Stimulated activated naive CD8-positive, alpha-beta T cell treated with anti-CD3 and anti-CD28 coated beads, Interleukin-15, Interleukin-2, amounts not matched to agents 100 U/mL and 50 U/mL, for 24 hours (primary cell): ENCODE results near the gene DIDO1.
"Not testable (repeated sequence)": the region's sequence is repeated elsewhere in the genome, so short reads cannot be mapped to it uniquely, and the experiment has no call there.

Experiments used
- ATAC-seq: fragments of 150-1000 bp; cut with Tn5 transposase; one replicate; pipeline ENCODE4 v1.10.0; 2021
- DNase-seq: peaks from one replicate; pipeline ENCODE4 v3.0.0; 2021

DIDO1 gene

DNA sequence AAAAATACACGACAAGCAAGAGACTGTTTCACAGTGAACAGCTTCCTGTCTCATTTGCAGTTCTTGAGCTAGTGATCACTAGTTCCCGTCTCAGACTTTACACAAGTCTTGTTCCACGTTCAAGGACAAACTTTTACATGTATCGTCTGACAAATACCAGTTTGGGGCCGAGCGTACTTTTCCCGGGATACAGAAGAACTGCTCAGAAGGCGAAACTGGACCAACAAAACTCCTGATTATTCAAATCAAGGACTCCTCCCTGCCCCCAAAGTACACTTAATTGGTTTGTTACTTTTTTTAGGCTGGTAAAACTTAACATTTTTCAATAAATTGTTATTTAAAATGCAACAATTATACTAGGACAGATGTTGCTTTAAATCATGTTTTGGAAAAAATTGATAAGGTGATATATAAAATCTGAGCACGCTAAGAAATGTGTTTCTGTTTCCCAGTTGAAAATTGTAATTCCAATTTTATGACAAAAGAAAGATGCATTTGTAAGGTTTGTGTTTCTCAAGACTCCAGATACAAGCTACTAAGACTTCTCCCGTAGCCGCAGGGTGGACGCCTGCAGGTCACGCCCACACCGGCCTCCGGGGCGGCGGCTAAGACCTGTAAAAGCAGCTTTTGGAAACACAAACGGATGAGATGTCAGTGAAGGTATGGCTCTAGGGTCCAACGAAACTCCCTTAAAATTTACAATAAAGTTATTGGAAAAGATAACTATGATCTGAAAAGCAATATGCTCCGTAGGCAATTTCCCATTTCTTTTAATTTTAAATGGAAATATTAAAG, 47.9 kb downstream of the DIDO1 start:
- DNase-seq: no peak
- ATAC-seq: no peak

DNA sequence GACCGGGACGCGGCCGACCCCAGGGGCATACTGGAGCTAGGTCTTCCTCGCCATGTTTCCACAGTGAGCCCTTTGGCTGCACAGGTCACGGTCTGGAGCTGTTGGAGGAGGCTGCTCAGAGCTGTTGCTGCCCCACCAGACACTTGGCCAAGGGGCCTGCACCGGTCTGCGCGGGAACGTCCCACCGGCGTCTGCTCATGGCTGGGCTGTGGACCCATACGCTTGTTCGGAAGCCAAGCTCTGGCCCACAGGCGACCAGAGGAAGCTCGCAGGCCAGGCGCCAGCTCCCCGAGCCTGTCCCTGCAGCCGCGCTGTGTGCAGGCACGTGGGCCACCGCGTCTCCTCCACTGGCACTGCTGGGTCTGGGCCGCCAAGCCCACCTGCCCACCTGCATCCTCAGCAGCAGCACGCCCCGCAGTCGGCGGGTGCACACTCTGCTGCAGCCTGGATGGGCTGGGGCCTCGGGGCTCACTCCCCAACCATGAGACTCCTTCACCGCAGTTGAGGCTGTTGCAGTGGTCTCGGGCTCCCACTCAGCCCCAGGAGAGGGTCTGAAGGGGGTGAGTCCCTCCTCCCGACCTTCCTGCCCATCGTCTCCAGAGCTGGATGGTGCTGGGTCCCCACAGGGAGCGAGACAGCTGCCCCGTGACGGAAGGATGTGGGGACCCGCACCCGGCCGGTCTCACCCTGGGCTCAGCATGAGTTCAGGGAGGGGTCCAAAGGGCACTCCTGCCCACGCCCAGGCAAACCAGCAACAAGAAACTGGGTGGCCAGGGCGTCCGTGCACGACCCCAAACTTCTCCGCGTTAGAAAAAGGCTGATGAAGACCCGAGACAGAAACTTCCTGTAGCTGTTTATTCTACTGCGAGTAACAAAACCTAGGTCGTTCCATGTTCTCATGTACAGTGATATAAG, 49.1 kb downstream of the DIDO1 start:
- DNase-seq: no peak

GRCh38 chr20:62876501-62876901, 49.8 kb downstream of the DIDO1 start:
- ATAC-seq: peak; percentile 49
- no peak for DNase-seq

More for the DNA sequence above, 49.1 kb downstream of the DIDO1 start:
- no peak for ATAC-seq

DNA sequence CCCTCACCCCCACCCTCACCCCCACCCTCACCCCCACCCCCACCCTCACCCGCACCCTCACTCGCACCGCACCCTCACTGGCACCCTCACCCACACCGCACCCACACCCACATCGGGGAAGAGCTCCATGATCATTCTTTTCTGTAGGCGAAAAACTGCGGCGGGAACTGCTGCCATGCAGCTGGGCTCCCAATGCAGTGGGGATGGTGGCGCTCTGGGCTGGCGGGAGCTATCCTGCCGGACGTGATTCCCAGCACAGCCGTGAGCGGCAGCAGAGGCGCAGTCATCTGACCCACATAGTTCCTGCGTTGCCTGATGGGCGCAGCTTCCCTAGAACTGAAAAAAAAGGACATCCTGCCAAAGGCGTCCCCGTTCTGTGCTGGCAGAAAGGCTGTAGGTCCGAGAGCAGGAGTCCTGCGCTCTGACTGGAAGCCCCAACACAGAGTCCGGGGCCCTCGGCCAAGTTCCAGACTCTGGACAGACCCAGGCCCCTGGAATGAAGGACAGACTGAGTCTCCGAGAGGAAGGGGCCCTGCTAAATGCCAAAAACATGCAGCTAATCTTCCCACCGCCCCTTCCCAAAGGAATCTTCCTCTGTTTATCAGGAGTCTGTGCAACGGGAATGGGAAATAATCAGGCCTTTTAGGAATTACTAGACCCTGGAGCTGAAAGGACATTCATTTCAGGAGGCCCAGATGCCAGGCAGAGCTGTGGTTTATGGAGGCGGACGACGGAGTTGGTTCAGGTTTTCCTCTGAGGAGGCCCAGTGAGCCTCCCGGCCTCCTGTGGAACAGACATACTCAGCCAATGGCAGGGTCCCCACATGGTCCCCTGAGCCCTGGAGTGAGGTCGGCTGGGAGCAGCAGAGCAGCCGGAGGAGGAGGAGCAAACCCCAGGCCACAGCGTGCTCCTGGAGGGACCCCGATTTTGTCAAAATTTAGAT, 50.6 kb downstream of the DIDO1 start:
- ATAC-seq: peak; percentile 19
- DNase-seq: no peak

GRCh38 chr20:62874964-62875344, 51.4 kb downstream of the DIDO1 start:
- DNase-seq (no peak), ATAC-seq (no peak)

DNA sequence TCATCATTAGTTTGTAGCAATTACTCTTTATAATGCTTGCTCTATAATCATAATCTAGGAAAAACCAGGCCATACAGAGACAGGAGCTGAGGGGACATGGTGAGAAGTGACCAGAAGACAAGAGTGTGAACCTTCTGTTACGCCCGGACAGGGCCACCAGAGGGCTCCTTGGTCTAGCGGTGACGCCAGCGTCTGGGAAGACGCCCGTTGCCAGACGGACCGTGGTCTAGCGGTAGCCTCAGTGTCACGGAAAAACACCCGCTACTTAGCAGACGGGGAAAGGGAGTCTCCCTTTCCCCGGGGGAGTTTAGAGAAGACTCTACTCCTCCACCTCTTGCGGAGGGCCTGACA, 52.6 kb downstream of the DIDO1 start:
- ATAC-seq: not testable (repeated sequence)
- peak; percentile 56 for DNase-seq

GRCh38 chr20:62873280-62873679, 53.0 kb downstream of the DIDO1 start:
- DNase-seq (no peak), ATAC-seq (no peak)

DNA sequence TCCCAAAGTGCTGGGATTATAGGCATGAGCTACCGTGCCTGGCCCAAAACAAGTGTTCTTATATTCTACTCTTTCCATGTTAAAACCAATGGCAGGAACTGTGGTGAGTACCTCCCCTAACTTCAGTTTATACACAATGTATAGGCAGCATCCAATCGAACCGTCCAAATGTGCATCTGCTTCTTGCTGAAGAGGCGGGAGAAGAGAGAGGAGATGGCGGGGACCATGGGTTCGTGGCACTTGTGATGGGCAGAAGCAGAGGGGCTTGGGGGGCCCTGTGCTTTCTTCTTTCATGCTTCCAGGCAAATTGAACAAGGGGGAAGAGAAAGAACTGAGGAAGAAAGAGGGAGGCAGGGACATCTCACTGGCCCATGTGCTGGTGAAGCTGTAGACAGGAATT, 53.4 kb downstream of the DIDO1 start:
- DNase-seq (no peak), ATAC-seq (no peak)

- ATAC-seq (no peak), DNase-seq (no peak)
These were observed 54.0 kb downstream of the DIDO1 start for GRCh38 chr20:62872184-62872847.

DNA sequence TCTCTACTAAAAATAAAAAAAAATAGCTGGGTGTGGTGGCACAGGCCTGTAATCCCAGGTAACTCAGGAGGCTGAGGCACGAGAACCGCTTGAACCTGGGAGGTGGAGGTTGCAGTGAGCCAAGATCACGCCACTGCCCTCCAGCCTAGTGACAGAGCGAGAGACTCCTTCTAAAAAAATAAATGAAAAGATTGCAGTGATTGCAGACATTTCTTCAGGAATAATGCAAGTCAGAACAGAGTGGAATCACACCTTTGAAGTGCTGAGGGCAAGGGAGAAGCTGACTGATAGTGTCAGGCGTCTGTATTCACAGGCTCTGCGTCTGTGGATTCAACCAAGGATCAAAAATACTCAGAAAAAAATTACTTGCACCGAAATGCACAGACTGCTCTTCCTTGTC, 62.1 kb downstream of the DIDO1 start:
- ATAC-seq (no peak), DNase-seq (no peak)

- peak; percentile 88 for ATAC-seq
- peak; percentile 95 for DNase-seq
These were observed 64.5 kb downstream of the DIDO1 start, which contains the start of gene TCFL5 for GRCh38 chr20:62861726-62862336. Gene TCFL5 (minus strand): TSS chr20:62861822. CDS start chr20:62861670, 152 bp downstream.

- peak; percentile 45 for DNase-seq
- peak; percentile 31 for ATAC-seq
These were observed 65.2 kb downstream of the DIDO1 start for GRCh38 chr20:62860924-62861691.

- ATAC-seq (no peak), DNase-seq (no peak)
These were observed 65.8 kb downstream of the DIDO1 start for GRCh38 chr20:62860391-62860923.

DNA sequence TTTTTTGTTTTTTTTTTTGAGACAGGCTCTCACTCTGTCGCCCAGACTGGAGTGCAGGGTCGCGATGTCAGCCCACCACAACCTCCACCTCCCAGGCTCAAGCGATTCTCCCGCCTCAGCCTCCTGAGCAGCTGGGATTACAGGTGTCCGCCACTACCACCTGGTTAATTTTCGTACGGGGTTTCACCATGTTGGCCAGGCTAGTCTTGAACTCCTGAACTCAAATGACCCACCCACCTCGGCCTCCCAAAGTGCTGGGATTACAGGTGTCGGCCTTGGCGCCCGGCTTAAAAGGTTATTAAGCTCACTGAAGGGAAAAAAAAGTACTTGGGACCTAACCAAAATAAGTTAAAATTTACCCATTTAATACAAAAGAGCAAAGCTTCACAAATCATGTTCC, 66.6 kb downstream of the DIDO1 start:
- ATAC-seq (no peak), DNase-seq (no peak)

GRCh38 chr20:62858058-62858830, 68.1 kb downstream of the DIDO1 start:
- DNase-seq (no peak), ATAC-seq (no peak)

- ATAC-seq: no peak
- DNase-seq: no peak
These were observed 69.2 kb downstream of the DIDO1 start for GRCh38 chr20:62856931-62857619.

GRCh38 chr20:62855120-62855519, 71.2 kb downstream of the DIDO1 start:
- ATAC-seq (no peak), DNase-seq (no peak)

DNA sequence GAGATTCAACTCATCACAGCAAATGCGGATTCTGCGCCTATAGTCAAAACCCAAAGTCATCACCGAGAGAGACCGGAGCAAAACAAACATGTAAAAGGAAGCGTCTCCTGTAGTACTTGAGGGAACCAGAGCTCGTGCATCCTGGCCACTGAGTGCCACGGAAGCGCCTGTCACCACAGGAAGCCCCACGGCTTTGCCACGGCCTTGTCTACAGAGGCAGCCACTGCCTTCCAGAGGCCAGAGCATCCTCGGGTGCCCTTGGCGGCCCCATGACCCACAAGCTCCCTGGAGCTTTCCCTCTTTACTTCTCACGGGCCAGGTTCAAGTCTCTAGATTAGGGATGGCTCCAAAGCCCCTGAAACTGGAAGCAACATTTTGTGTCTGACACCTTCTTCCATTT, 72.2 kb downstream of the DIDO1 start:
- no peak for ATAC-seq

GRCh38 chr20:62853304-62853703, 73.0 kb downstream of the DIDO1 start:
- not testable (repeated sequence) for DNase-seq

More for the DNA sequence above, 72.2 kb downstream of the DIDO1 start:
- no peak for DNase-seq

More at GRCh38 chr20:62853304-62853703, 73.0 kb downstream of the DIDO1 start:
- ATAC-seq: not testable (repeated sequence)
